Activated gamma-delta T cell treated with Interleukin-2 at 50 U/mL for 16 hours (primary cell): ENCODE measurements around the gene DNAJC7.

Source experiments
- DNase-seq: peaks from one replicate; pipeline ENCODE4 v3.0.0-alpha.2; 2020

DNAJC7 gene

GRCh38 chr17:41974658-41975057 lies 42.6 kb downstream of the DNAJC7 start:
- DNase-seq: no peak

GRCh38 chr17:41974031-41974430 lies 43.2 kb downstream of the DNAJC7 start:
- DNase-seq: no peak

GRCh38 chr17:41973408-41973811 lies 43.8 kb downstream of the DNAJC7 start:
- DNase-seq: no peak

- no peak for DNase-seq
These were observed 44.5 kb downstream of the DNAJC7 start for GRCh38 chr17:41972571-41973407.

- DNase-seq: no peak
These were observed 45.3 kb downstream of the DNAJC7 start for GRCh38 chr17:41971721-41972523.

GRCh38 chr17:41970901-41971331 lies 46.3 kb downstream of the DNAJC7 start:
- no peak for DNase-seq

DNA sequence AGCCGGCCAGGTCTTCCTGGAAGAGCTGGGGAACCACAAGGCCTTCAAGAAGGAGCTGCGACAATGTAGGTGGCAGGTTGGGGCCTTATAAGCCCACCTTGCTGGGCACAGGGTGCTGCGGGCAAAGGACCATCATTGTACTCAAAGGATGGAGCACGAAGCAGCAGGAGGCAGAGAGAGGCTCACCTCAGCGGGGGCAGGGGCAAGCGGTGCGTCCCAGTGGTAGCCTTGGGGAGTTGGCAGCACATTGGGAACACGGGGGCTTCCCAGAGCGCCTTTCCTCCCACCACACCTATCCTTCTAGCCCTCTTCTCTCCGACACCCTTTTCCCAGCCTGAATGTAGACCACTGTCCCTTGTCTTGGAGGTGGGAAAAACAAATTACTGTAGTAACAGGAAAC lies 48.6 kb downstream of the DNAJC7 start:
- no peak for DNase-seq

GRCh38 chr17:41967921-41968578 lies 49.2 kb downstream of the DNAJC7 start:
- no peak for DNase-seq

DNA sequence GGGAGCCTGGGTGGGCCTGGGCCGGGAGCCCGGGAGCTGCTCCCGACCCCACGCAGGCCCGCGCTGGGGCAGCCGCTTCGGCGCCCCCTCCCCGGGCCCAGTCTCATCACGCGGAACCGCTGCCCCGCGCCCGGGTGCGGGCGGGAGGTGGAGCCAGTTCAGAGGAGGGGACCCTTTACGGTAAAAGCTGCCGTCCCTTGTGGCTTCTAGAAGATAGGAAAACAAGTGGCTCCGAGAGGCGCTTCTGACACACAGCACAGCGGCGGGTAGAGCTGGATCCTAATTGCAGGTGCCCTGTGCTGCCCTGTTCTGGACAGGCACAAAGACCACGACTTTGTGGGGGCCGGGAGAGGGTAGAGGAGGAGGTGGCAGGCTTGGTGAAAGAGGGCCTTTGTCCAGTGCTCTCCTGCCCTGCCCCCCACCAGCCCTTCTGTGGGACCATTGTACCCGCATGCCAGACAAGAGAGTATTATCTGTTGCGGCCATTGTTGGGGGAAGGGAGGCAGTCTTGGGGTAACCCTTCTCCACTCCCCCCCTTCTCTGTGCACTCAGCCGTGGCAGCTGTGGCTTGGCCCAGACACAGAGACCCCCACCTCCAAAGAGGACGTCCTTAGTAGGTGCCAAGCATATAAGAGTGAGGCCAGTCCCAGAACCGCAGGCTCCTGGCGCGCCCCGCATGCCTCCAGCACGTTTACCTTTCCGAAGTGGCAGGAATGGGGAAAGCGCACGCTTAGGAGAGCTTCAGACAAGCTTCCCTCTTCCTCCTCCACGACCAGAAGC lies 49.9 kb downstream of the DNAJC7 start:
- peak; percentile 12 for DNase-seq

DNA sequence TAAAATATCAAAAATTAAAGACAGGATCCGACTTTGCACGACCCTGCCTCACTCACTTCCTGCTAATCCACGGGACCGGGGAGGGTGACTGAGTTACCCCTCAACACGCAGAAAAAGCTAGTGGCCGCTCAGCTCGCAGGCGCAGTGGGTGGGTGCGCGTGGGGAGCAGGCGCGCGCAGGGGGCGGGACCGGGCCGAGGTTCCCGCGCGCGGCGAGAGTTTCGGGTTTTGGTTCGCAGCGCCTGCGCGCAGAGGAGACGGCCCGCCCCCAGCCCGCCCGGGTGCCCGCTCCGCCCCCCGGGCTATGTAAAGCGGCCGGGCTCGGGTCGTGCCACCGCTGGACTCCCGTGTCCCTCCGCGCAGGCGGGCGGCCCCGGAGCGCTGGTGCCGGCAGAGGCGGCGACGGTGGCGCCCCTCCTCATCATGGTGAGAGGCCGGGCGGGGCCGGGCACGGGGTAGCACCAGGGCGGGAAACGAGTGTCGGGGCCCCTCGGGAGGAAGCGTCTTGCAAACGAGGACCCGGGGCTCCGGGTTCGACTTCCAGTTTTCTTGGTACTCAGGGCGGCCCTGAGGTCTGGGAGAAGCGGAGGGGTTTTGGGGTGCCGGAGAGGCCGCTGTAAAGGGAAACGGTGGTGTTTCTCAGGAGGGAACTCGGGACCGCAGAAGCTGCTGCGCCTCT lies 50.6 kb downstream of the DNAJC7 start, which contains the start of gene CNP:
CNP (plus strand) TSS at position 333 of the 678 bp plus-strand sequence; CDS start at position 423, 90 bp downstream.
- DNase-seq: peak; percentile 89

DNA sequence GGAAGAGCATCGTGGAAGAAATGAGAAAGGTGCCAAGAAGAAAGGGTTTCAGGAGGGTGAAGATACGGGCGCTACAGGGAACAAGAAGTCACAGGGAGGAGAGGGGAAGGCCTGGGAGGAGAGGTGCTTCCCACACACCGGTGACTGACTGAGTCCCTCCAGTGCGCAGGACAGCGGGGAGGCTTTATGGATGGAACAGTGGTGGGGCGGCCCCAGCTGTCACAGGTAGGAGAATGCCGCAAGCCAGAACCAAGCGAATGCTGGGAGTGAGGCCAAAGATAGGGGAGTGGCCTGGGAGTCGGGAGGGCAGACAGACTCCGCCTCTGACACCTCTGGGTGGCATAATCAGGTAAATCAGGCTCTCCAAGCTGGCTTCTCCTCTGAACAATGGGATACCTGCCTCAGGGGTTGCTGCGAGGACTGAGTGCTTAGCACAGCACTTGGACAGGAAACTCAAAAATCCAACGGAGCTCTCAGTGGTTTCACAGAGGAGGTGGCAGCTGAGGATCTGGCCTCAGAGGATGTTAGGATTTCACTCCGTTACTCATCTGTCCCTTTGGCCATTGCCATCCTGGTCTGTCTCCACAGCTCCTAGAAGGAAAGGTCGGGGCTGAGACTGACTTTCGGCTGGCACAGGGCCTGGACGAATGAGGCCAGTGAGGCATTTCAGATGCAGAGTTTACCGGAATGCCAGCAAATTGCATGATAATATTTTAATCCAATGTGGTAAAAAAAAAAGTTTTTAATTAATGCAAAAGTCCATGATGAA lies 51.4 kb downstream of the DNAJC7 start:
- DNase-seq: peak; percentile 44

- peak; percentile 68 for DNase-seq
These were observed 54.3 kb downstream of the DNAJC7 start for GRCh38 chr17:41962768-41963434.

- DNase-seq: no peak
These were observed 55.1 kb downstream of the DNAJC7 start for GRCh38 chr17:41962111-41962510.

GRCh38 chr17:41959336-41960095 lies 57.7 kb downstream of the DNAJC7 start:
- no peak for DNase-seq

DNA sequence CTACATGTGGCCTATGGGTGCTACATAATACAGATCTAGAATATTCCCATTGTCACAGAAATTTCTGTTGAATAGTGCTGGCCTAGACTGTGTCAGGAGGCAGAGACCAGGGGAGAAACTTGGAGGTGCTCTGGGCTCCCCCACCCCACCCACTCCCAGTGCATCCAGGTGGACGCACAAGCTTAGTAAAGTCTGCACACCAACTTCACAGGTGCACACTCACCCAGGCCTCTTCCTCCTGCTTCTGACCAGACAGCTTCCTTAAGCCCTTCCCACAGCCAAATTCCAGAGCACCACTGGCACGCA lies 58.3 kb downstream of the DNAJC7 start:
- DNase-seq: no peak

DNA sequence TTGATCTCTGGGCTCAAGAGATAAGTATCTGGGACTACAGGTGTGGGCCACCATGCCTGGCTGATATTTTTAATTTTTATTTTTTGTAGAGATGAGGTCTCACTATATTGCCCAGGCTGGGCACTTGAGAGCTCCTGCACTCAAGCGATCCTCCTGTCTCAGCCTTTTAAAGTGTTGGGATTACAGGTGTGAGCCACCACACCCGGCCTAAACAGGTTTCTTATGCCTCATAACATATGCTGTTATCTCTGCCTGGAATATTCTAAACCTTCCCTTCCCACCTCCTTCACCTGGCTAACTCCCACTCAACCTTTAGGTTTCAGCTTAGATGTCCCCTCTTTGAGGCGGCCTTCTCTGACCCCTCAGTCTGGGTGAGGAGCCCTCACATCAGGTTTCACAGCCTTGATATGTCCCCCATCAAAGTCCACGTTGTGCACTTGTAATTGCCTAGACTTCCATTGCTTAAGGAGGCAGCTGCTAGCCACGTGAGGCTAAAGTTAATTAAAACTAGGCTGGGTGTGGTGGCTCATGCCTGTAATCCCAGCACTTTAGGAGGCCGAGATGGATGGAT lies 59.3 kb downstream of the DNAJC7 start:
- no peak for DNase-seq

GRCh38 chr17:41957031-41957868 lies 60.0 kb downstream of the DNAJC7 start:
- DNase-seq: no peak

GRCh38 chr17:41956522-41956921 lies 60.7 kb downstream of the DNAJC7 start:
- DNase-seq: no peak
